ENCODE measurements around the gene SEMA7A. TPM values are rescaled to one million over a fixed set of nuclear protein-coding genes. Genes with fewer than 3 reads are reported as not detected.

SEMA7A gene
- total RNA-seq, 1 experiment from 2014 or later: 3.8 TPM

DNA sequence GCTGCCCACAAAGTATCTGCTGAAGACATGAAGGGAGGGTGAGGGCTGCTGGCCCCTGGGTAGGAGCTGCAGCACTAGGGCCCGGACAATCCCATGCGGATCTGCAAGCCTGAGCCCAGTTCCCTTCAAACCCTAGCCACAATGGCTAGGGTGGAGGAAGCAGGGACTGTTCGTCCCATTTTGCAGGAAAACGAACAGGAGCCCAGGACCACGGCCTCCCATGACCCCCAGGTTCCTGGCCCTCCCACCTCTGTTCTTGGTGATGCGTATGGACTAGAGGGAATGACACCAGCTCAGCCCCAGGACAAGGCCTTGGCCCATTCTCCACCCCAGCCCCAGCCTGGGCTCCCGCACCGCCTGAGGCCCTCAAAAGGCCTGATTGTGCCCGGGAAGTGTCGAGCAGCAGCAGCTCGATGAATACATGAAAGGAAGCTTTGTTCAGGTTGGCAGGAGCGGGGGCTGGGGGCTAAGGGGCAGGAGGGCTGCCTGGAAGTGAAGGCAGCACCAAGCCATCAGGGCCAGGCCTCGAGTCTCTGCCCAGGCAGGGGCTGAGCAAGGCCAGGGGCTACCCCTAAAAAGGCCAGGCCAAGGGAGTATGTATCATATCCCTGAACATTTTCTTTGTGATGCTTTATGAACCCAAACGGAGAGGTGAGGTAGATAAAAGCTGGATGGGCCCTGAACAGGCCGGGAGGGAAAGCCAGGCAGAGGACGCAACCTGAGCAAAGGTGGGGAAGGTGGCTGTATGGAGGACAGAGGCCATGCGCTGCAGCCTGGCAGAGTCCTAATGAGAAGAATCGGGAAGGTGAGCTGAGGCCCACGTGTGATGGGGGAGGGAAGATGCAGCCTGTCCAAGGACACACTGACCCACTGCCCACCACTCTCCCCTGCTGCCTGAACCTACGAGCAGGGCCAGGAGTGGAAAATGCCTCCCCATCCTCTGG is 12.2 kb downstream of the SEMA7A start:
- DNase-seq (ENCODE audit: low read depth): no peak
- in situ Hi-C loops (cut with HindIII; ENCODE audit: low pct_unique_long_range_greater_than_20kb, low sequenced_read_pairs): no loop called here

DNA sequence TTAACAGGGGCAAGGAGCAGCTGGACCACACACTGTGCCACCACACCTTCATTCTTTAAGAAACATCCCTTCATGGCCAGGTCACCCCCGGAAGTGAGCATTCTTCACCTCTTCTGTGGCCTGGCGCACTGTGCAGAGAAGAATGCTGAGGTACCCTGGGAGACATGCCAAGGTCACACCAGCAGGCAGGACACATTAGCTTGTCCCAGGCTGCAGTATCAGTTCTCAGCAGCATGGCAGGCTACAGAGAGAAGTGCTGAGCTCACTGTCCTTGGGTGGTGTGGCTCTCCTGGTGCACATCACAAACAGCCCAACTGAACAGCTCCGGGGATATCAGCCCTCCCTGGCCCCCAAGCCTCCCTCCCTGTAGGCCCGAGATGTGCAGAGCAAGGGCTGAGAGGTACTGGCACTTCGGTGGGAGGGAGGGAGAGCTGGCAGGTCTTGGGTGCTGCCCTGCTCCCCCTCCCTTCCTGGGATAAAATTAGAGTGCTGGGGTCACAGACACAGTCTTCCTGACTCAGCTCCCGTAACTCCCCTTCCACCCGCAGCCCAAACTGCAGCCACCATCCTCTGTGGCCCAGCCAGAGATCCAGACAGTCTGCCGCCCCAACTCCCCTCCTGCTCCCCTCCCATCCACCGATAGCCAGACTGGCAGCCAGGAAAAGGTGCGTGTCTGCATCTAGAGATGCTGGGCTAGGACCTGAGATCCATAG is 13.4 kb downstream of the SEMA7A start:
- in situ Hi-C loops (cut with HindIII; ENCODE audit: low pct_unique_long_range_greater_than_20kb, low sequenced_read_pairs): no loop called here
- DNase-seq (ENCODE audit: low read depth): peak; percentile 48

DNA sequence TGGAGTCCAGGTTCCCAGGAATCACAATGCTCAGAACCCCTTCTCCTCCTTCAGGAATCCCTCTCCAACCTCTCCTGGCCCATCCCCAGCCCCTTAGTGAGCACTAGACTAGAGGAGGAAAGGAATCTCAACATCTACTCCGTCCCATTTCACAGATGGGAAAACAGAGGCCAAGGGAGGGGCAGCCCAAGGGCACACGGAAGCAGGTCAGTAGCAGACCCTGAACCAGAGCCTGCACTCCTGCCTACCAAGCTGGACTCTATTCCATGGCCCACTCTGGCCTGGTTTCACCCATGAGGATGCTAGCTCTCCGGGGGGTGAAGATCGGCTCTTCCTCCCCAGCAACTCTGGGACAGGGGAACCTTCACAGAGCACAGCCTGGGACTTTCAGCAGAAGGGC is 14.3 kb downstream of the SEMA7A start:
- in situ Hi-C loops (cut with HindIII; ENCODE audit: low pct_unique_long_range_greater_than_20kb, low sequenced_read_pairs): no loop called here
- DNase-seq (ENCODE audit: low read depth): no peak

DNA sequence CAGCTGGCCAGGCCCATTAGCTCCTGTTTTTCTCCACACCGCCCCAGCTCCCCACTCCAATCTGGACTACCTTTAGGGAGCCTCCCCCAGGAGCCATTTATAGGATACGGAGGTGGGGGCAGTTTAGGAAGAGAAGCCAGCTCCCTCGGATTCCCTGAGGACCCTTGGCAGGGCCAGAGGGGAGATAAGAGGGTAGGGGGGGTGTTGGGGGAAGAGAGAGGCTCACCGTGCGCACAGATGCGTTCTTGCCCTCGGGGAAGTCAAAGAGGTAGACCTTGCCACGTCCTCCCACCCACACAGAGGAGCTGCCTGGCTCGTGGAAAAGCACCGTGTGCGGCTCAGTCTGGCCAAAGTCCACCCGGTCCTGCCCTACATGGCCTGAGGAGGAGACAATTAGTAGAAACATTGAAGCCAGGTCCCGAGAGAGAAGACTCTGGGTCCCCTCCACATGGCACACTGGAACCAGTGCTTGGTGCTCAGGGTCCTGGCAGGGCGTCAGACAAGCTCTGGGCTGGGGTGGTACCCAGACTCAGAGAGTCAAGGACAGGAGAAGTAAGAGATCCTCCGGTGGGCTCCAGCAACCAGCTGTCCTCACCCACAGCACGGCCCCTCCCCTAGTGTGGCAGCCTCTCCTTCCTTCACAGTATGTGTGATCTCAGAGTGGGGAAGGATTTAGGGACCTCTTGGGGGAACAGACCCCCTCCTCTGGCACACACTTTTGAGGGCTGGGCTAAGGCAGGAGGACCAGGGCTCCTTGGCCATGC is 15.0 kb downstream of the SEMA7A start:
- no peak for DNase-seq (ENCODE audit: low read depth)
- in situ Hi-C loops (cut with HindIII; ENCODE audit: low pct_unique_long_range_greater_than_20kb, low sequenced_read_pairs): no loop called here

DNA sequence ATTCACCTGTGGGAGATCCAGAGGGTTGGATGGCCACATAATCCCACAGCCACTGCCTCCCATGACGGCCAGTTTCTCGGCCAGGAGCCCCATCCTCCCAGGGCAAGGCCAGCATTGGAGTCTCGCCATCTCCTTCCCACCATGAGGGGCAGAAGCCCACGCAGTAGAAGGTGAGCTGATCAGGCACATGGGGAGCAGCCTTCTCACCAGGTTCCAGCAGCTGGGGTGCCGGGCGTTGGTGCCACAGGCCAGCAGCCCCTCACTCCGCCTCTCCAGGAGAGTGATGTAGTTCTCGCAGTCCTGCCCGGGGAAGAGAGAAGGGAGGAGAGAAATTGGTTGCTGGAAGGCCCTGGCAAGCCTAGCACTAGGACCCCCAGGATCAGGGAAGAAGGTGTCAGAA is 16.1 kb downstream of the SEMA7A start:
- DNase-seq (ENCODE audit: low read depth): no peak
- in situ Hi-C loops (cut with HindIII; ENCODE audit: low pct_unique_long_range_greater_than_20kb, low sequenced_read_pairs): no loop called here

DNA sequence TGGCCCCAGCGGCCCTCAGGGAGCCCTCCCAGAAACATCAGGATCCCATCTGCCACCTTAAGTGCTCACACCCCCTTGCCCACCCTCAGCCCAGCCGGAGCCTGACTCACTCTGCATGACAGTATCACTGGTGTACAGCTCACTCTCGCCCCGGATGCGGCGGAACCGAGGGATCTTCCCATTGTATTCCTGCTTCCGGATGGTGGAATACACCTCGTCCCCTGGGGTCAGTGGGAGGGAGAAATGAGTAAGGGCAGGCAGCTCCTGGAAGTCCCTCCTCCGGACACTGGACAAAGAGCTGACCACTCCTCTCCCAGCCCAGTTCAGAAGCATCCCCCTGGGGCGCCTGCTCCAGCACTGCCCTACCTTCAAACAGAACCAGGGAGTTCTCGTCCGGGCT is 16.5 kb downstream of the SEMA7A start:
- in situ Hi-C loops (cut with HindIII; ENCODE audit: low pct_unique_long_range_greater_than_20kb, low sequenced_read_pairs): no loop called here
- no peak for DNase-seq (ENCODE audit: low read depth)

DNA sequence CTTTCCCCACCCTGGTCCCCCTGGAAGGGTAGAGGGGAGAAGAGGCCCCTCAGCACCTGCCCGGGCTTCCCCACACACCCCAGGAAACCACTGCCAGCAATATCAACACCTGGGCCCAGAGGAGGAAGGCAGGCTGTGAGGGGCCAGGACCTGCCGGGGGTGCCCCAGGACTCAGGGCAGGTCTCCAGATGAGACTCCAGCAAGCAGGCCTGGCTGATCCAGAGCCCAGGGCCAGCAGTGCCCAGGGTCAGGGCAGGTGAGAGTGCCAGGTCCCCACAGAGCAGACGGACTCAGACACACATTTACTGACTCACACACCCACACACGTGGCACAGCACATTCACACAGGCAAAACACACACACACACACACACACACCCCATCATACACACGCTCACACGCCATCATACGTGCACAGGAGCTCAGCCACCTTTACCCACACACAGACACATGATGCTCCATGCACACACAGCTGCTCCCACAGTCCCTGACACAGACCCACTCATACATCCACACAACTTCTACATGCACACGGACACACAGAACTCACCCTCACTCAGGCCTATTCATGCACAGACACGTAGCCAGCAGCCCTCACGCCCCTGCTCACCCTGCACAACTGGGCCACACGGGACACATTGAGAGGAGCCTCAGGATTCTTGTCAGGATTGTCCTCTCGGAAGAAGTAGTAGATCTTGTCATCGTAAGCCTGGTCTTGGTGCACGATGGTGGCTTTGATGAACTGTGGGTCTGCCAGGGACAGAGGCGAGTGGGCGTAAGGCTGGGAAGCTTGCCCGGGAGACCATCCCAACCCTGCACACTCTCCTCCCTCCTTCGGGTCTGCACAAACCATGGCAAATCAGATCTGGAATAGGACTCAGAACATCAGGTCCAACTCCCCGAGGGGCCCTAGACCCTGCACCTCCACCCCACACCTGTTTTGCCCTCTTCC is 17.5 kb downstream of the SEMA7A start:
- DNase-seq (ENCODE audit: low read depth): no peak
- in situ Hi-C loops (cut with HindIII; ENCODE audit: low pct_unique_long_range_greater_than_20kb, low sequenced_read_pairs): no loop called here

DNA sequence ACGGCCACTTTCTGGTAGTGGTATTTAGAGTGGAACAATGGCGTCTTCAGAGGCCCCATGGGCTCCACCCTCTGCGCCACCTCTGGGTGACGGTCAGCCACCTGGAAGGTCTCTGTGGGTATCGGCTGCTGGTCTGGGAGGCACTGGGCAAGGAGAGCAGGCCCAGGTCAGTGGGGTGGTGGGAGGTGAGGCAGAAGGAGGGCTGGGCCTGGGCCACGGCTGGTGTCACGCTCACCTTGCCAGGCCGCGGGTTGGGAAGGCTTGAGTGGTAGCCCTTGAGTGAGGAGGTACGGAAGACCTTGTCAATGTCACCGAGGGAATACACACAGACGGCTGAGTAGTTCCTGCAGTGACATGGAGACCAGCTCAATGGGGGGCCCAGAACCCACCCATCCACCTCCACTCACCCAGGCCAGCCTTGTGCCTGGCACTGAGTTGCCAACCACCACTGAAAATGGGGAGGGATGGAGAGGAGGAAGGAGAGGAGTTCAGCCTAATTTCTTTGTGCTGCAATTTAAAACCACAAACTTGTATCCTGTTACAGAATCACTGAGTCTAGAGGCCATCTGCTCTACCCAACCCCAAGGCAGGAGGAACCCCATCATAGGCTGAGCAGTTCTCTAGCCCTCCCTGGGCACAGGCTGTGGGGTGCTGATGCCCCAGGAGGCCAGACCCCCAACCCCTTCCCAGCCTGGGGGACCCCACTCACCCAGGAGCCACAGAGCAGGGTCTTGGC is 19.0 kb downstream of the SEMA7A start:
- no peak for DNase-seq (ENCODE audit: low read depth)
- in situ Hi-C loops (cut with HindIII; ENCODE audit: low pct_unique_long_range_greater_than_20kb, low sequenced_read_pairs): no loop called here

DNA sequence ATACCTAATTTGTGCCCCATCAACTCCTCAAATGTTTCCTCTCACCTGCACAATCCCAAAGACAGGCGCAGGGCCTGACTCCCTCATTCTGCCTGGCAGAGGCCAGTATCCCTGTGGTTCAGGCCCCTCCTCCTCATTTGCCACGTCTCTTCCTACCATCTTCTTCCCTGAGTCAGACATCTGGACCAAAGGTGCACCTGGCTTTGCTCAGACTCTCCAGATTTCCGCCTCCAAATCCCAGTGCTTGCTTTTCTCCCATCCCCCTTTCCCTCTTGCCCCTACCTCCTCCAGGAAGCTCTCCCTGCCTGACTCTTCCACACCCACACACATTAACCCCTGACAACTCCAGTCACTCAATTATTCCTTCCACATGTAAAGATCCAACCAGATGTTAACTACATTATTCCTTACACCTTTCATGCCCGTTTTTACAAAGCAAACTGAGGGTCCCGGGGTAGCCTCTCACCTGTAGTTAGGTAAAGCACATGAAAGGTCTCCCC is 19.6 kb downstream of the SEMA7A start:
- no peak for DNase-seq (ENCODE audit: low read depth)
- in situ Hi-C loops (cut with HindIII; ENCODE audit: low pct_unique_long_range_greater_than_20kb, low sequenced_read_pairs): no loop called here

DNA sequence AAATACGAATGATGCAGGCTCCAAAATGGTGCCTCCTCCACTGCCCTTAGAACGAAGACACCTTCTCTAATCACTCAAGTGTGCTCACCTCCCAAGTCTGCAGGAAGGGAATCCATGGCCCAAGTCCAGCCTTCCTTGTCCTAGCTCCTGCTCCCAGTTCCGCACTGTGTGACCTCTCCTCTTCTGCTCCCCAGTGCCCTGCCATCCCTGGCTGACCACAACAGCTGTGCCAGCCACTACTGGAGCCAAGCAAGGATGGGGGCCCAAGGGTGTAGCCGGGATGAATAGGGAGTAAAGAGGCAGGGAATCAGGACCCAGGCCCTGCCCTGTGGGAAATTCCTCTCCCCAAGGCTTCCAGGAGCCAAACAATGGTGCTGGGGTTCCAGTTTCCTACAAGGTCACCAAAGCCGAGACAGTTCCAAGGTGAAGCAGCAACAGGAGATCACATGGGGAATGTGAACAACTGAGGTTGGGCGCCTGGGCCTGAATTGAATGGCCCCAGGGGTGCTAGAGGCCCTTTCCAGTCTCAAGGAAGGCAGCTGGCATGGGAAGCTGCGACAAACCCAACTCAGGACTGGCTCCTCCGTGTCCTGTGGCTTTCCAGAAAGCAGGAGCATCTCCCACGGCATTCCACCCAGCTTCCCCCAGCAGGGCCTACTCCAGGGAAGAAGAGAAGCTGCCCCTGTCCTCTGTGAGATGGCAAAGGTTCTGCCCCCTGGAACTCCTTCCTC is 20.2 kb downstream of the SEMA7A start:
- in situ Hi-C loops (cut with HindIII; ENCODE audit: low pct_unique_long_range_greater_than_20kb, low sequenced_read_pairs): no loop called here
- no peak for DNase-seq (ENCODE audit: low read depth)

DNA sequence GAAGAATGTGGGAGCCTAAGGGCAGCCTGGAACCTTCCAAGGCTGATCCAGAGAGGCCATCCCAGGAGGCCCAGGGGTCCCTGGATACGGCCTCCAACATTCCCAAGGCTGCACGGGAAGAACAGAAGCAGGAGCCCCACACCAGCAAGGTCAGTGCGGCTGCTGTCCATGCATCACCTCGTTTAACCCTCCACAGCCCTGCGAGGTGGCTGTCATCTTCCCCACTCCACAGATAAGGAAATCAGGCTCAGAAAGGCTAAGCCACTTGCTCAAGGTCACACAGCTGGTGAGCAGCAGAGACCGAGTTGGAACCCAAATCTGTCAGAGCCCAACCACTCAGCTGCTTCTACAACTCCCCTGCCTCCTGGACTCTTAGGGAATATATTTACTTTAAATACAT is 21.6 kb downstream of the SEMA7A start:
- in situ Hi-C loops (cut with HindIII; ENCODE audit: low pct_unique_long_range_greater_than_20kb, low sequenced_read_pairs): no loop called here

DNA sequence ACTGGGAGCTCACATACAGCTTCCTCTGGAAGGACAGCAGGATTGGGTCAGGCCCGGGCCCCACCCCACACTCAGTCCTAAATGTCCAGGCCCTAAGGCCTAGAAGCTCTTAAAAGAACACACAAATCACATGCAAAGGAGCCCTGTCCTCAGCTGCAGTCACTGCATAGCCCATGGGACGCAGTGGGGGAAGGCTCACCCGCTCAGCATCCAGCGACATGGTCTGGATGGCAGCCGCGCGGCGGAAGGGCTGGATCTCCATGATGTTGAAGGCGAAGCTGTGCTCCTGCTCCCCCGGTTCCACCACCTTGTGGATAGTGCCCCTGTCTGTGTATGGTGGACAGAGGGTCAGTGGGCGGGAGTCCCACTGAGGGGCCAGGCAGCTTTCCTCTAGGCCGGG is 22.1 kb downstream of the SEMA7A start:
- no peak for DNase-seq (ENCODE audit: low read depth)
- in situ Hi-C loops (cut with HindIII; ENCODE audit: low pct_unique_long_range_greater_than_20kb, low sequenced_read_pairs): no loop called here

More for the DNA sequence above, 21.6 kb downstream of the SEMA7A start:
- no peak for DNase-seq (ENCODE audit: low read depth)

DNA sequence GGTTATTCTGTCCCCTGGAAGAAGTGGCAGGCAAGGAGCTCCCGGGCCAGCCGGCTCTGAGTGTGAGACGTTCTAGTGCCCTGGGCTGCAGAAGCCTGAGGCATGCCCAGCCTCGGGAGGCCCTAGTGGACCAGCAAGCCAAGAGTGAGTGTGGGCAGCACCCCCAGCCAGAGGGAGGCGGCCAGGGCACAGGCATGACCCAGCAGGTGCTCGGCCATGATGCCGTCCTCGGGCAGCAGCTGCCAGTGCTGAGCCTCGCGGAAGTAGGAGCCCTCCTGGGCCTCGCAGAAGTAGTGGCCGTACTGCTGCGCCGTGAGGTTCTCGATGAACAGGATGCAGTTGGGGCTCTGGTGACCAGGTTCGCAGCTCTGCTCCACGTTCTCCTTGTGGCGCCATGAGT is 23.3 kb downstream of the SEMA7A start:
- DNase-seq (ENCODE audit: low read depth): no peak
- in situ Hi-C loops (cut with HindIII; ENCODE audit: low pct_unique_long_range_greater_than_20kb, low sequenced_read_pairs): no loop called here

DNA sequence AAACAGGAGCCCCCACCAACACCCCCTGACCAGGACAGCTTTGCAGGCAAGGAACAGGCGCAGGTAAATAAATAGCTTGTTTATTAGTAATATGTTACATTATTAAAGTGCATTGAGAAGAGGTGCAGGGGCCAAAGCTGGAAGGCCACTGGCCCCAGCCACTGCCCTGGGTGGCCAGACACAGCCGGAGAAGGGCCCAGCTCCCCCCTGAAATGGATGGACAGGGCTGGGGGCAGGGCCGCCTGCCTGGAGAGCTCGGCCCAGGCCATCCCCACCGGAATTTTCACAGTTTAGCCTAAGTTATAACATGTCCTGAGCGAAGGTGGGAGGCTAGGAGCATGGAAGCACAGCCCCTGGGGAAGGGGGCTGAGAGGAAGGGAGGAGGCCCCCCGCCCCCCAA is 24.5 kb downstream of the SEMA7A start:
- no peak for DNase-seq (ENCODE audit: low read depth)
- in situ Hi-C loops (cut with HindIII; ENCODE audit: low pct_unique_long_range_greater_than_20kb, low sequenced_read_pairs): no loop called here

DNA sequence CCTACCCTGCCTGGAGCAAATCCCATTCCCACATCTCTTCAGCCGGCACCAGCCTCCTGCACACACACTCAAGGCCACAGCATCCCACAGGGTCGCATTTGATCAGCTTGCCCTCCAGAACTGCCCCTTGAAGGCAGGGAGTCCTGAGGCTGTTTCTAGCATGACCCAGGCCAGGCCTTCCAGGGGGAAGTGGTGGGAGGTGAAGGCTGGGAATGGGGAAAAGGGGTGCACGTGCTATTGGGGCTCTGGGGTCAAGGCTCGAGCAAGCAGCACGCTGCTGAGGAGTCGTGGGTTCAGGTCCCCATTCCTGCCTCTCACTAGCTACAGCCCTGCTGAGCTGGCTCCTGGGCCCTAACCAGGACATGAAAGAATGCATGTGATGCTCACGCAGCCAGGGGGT is 24.9 kb downstream of the SEMA7A start:
- in situ Hi-C loops (cut with HindIII; ENCODE audit: low pct_unique_long_range_greater_than_20kb, low sequenced_read_pairs): no loop called here
- no peak for DNase-seq (ENCODE audit: low read depth)

DNA sequence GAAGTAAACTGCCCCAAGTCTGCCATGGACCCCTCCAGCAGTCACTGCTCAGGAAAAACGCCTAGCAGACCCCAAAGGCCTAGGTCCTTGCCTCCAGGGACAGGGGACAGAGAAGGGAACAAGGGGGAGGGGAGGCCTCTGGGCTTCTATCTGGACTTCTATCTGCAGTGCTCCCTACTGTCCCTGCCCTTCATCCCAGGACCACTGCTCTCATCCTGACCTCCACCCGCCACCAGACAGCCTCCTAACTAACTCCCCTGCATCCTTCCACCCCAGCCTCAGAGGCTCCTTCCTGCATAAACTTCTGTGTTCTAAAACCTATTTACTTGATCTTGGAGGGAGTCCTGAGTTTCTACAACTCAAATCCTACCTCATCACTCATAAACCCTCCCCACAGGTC is 25.4 kb downstream of the SEMA7A start:
- in situ Hi-C loops (cut with HindIII; ENCODE audit: low pct_unique_long_range_greater_than_20kb, low sequenced_read_pairs): no loop called here
- no peak for DNase-seq (ENCODE audit: low read depth)

Data from Caki2 (cell line).